K562 (cell line): ENCODE data around the gene RPLP2. TPM values are rescaled to one million over a fixed set of nuclear protein-coding genes. Genes with fewer than 3 reads are reported as not detected.
A peak's percentile ranks its signal among the peaks of the same experiment; 100 is the strongest.

Experiments
- ATAC-seq: fragments of 200-7000 bp; cut with Tn5 transposase; 3 replicates; pipeline ENCODE4 v1.9.1; 2020; ENCODE audit warnings: moderate library complexity
- BruUV-seq: library from RNA; stranded (reverse); fragments of 400-500 nt; replicated peaks from 2 replicates; lab custom pipeline; 2021; lab: Mats Ljungman, UMichigan
- CTCF ChIA-PET: fragments of 300-600 bp; formaldehyde crosslinking; extraction: SDS; loops from one replicate; lab custom pipeline; 2021; ENCODE audit warnings: low intra/inter-chr PET ratio; lab: Yijun Ruan, JAX
- POLR2A ChIA-PET: fragments of 300-600, 350-650 bp; sonication (Branson Sonifier 250); formaldehyde crosslinking; extraction: SDS; loops from one replicate; lab custom pipeline; 2021; ENCODE audit warnings: antibody characterized with exemption, inconsistent platforms; lab: Yijun Ruan, JAX
- DNase-seq, 4 experiments: peaks; one replicate each; pipeline versions ENCODE4 v3.0.0 to v3.0.0-alpha.2; 2011 to 2018; ENCODE audit warnings: low spot score in 3 of 4, mixed read lengths in 3 of 4; ENCODE audit errors: extremely low read depth in 1 of 4
- FAIRE-seq: peaks from 2 replicates; lab custom pipeline; 2011; peaks lifted over from hg19 to GRCh38; lab: Jason Lieb, UNC
- H2AFZ ChIP-seq: 2 replicates; pipeline ENCODE4 v1.6.0; 2011; ENCODE audit warnings: low read depth, low read length, control low read depth, inconsistent platforms
- H3K27ac ChIP-seq: fragments of 200-600 bp; 3 replicates; pipeline ENCODE4 v1.8.0; 2011; ENCODE audit warnings: low read depth, mild to moderate bottlenecking, control low read depth, inconsistent platforms, low read length, moderate library complexity, mixed read lengths; ENCODE audit errors: extremely low read depth
- H3K27me3 ChIP-seq, 2 experiments: fragments of 300-600 bp in 1 of 2; 2 replicates in 1 of 2; 3 replicates in 1 of 2; pipeline versions ENCODE4 v1.6.0 to v1.8.0; 2011; ENCODE audit warnings: inconsistent platforms in 2 of 2, low read length in 2 of 2, mild to moderate bottlenecking in 1 of 2, mixed read lengths in 1 of 2, moderate library complexity in 1 of 2; ENCODE audit not compliant: control insufficient read depth in 2 of 2, insufficient read depth in 2 of 2
- H3K36me3 ChIP-seq: fragments of 300-600 bp; 3 replicates; pipeline ENCODE4 v1.8.0; 2011; ENCODE audit warnings: mild to moderate bottlenecking, low read length, inconsistent platforms; ENCODE audit not compliant: control insufficient read depth, insufficient read depth
- H3K4me1 ChIP-seq, 2 experiments: fragments of 200-600 bp in 1 of 2; replicated peaks in 1 of 2; 2 replicates in 1 of 2; 3 replicates in 1 of 2; pipeline versions ENCODE4 v1.5.1 to v1.8.0; 2011; ENCODE audit warnings: inconsistent platforms in 2 of 2, low read length in 2 of 2, mild to moderate bottlenecking in 1 of 2, mixed read lengths in 1 of 2, moderate library complexity in 1 of 2; ENCODE audit not compliant: control insufficient read depth in 2 of 2, insufficient read depth in 2 of 2
- H3K4me2 ChIP-seq: 2 replicates; pipeline ENCODE4 v1.6.1; 2011; ENCODE audit warnings: low read length, control low read depth, inconsistent platforms, mixed read lengths; ENCODE audit not compliant: insufficient read depth
- H3K4me3 ChIP-seq: fragments of 200-600 bp; sonication (generic), shearing (Covaris generic); 2 replicates; pipeline ENCODE4 v1.5.1; 2016; ENCODE audit warnings: control low read depth, inconsistent platforms
- H3K79me2 ChIP-seq: fragments of 200-600 bp; 3 replicates; pipeline ENCODE4 v1.8.0; 2011; ENCODE audit warnings: low read length, inconsistent platforms; ENCODE audit not compliant: control insufficient read depth, insufficient read depth
- H3K9ac ChIP-seq, 2 experiments: 2 replicates each; pipeline versions ENCODE4 v1.6.0 to v1.6.1; 2011; ENCODE audit warnings: low read depth in 2 of 2, low read length in 2 of 2, control low read depth in 1 of 2, inconsistent platforms in 1 of 2, mild to moderate bottlenecking in 1 of 2, mixed read lengths in 1 of 2; ENCODE audit not compliant: insufficient read depth in 1 of 2
- H3K9me1 ChIP-seq: one replicate; pipeline ENCODE4 v1.6.0; 2011; ENCODE audit warnings: inconsistent platforms, mild to moderate bottlenecking, low read length, moderate library complexity; ENCODE audit not compliant: control insufficient read depth, insufficient read depth
- H3K9me3 ChIP-seq: replicated peaks from 2 replicates; pipeline ENCODE4 v1.5.1; 2011; ENCODE audit warnings: low read depth, low read length, inconsistent platforms; ENCODE audit not compliant: control insufficient read depth, insufficient read depth
- H4K20me1 ChIP-seq: replicated peaks from 2 replicates; pipeline ENCODE4 v1.6.1; 2011; ENCODE audit warnings: low read length, inconsistent platforms, mixed read lengths; ENCODE audit not compliant: control insufficient read depth, insufficient read depth
- ATF6 ChIP-seq: sonication (generic); formaldehyde crosslinking; IDR thresholded peaks from 2 replicates; pipeline ENCODE4 v1.4.0; 2020; ENCODE audit warnings: mild to moderate bottlenecking, missing genetic modification reagents
- ERF ChIP-seq: fragments of 450-650 bp; formaldehyde crosslinking; IDR thresholded peaks from 2 replicates; pipeline ENCODE4 v1.4.0; 2020; ENCODE audit warnings: mild to moderate bottlenecking, mixed read lengths
- POLR2AphosphoS2 ChIP-seq: IDR thresholded peaks from 2 replicates; pipeline ENCODE4 v1.6.1; 2012; ENCODE audit warnings: low read length, improper control_type of control experiment
- POLR2G ChIP-seq: fragments of 200-400 bp; formaldehyde crosslinking; IDR thresholded peaks from 2 replicates; pipeline ENCODE4 v1.6.1; 2017; ENCODE audit warnings: low read depth, mild to moderate bottlenecking, antibody characterized with exemption, low read length, moderate library complexity
- SAP30 ChIP-seq: fragments of 200-600 bp; sonication (generic); IDR thresholded peaks from 2 replicates; pipeline ENCODE4 v1.6.1; 2012; ENCODE audit warnings: borderline replicate concordance, low read depth, mild to moderate bottlenecking, moderate library complexity, low read length, control low read depth, inconsistent platforms; ENCODE audit not compliant: insufficient read depth, poor library complexity, severe bottlenecking
- SMARCE1 ChIP-seq: fragments of 450-650 bp; IDR thresholded peaks from 2 replicates; pipeline ENCODE4 v1.7.1; 2016; ENCODE audit warnings: mild to moderate bottlenecking
- TEAD4 ChIP-seq, 2 experiments: sonication (generic) in 1 of 2; formaldehyde crosslinking in 1 of 2; IDR thresholded peaks; 2 replicates each; pipeline versions ENCODE4 v1.6.1 to v1.8.0; 2012 to 2022; ENCODE audit warnings: borderline replicate concordance in 1 of 2, inconsistent platforms in 1 of 2, low read length in 1 of 2, mild to moderate bottlenecking in 1 of 2, missing genetic modification reagents in 1 of 2
- TFAP4 ChIP-seq: sonication (generic); formaldehyde crosslinking; IDR thresholded peaks from 2 replicates; pipeline ENCODE4 v1.8.0; 2022; ENCODE audit warnings: missing genetic modification reagents, mild to moderate bottlenecking, moderate library complexity, borderline replicate concordance
- WGBS: fragments of 100-300 bp; shearing (Covaris generic); methylation state at CpG from one replicate; pipeline ENCODE4 v1.1.6; 2016; ENCODE audit warnings: low coverage, mixed read lengths; ENCODE audit not compliant: insufficient coverage; ENCODE audit errors: missing lambda C conversion rate; 5-methylcytosine and 5-hydroxymethylcytosine counted together
- in situ Hi-C: fragments of 300-500 bp; cut with MboI; formaldehyde crosslinking; loops from 4 replicates; pipeline ENCODE4 v1.15.0; 2018; ENCODE audit warnings: inconsistent platforms, mixed read lengths
- intact Hi-C: fragments of 100-400 bp; cut with micrococcal nuclease; formaldehyde crosslinking; loops from 2 replicates; pipeline ENCODE4 v1.14.2; 2022
- polyA plus RNA-seq, 8 experiments: library from polyadenylated mRNA; depleted of rRNA in 4 of 8; stranded (reverse) in 5 of 8; unstranded in 3 of 8; fragments of >200 nt; fragmentation: Nextera tagmentation in 2 of 8; fragmentation: Illumina TruSeq in 1 of 8; extraction: Ambion mirVana in 2 of 8; extraction: Trizol in 1 of 8; gene quantifications; 2 replicates each; pipeline versions ENCODE4 v1.2.1 to v1.2.3, GENCODE V29; 2011 to 2014; ENCODE audit warnings: inconsistent platforms in 1 of 8, missing spikeins in 1 of 8
- total RNA-seq, 7 experiments: library from RNA; depleted of rRNA in 6 of 7; stranded (reverse); fragments of >200 nt in 6 of 7; fragmentation: Illumina TruSeq in 2 of 7; extraction: Trizol in 2 of 7; gene quantifications; 2 replicates each; pipeline versions ENCODE4 v1.2.1 to v1.2.3, GENCODE V29; 2011 to 2021; ENCODE audit warnings: low replicate concordance in 1 of 7

RPLP2 gene
- total and polyA plus RNA-seq, 9 of the 15 experiments (the other 6 are each of a cell fraction or from before 2014, with no cell fraction given): 528 to 3,807 (median 1,633) TPM

- in situ Hi-C loops (no loop called here), intact Hi-C loops (loop anchor here (2.0 kb wide), 1 partner anchor 28 kb away; the partner anchor contains the start of gene CD151)
- peak; percentile 56 for TF ChIP-seq SAP30
- TF ChIP-seq SMARCE1: no peak
- 0 out of 2 replicates have a peak, but pooled peaks have one; percentile 8 for TF ChIP-seq TEAD4 (IDR thresholded peaks at IDR 0.05; ENCODE audit: low read length)
- no peak for TF ChIP-seq TEAD4 (CRISPR knock-in tag; IDR thresholded peaks at IDR 0.05; ENCODE audit: borderline replicate concordance)
- peak; percentile 50; the same call in 1 of the 2 replicates for TF ChIP-seq POLR2G
- TF ChIP-seq TFAP4 (CRISPR knock-in tag): 0 out of 2 replicates have a peak, but pooled peaks have one; percentile 8
- TF ChIP-seq ERF (CRISPR knock-in tag): peak; percentile 16; the same call in 1 of the 2 replicates
- 0 out of 2 replicates have a peak, but pooled peaks have one; percentile 1 for TF ChIP-seq POLR2AphosphoS2
- TF ChIP-seq ATF6 (CRISPR knock-in tag): no peak
- Histone ChIP-seq H3K27ac (peak overlapping the region; percentile 94), H3K9me3 (no peaks in the 10 kb centered on the region), H4K20me1 (no peaks in the 10 kb centered on the region), H2AFZ (peak overlapping the region; percentile 57; the same call in 1 of the 2 replicates), H3K4me3 (peak overlapping the region; percentile 65), H3K4me2 (peak overlapping the region; percentile 85), H3K27me3 (no peaks in the 10 kb centered on the region), H3K9ac (peak overlapping the region; percentile 52 to 97), H3K4me1 (peaks cover 10 to 84% of the 10 kb centered on the region in 2 experiments; a peak in 4 of 5 replicates), H3K36me3 (peaks cover 35% of the 10 kb centered on the region; the same call in 1 of the 3 replicates), H3K79me2 (peaks cover 38% of the 10 kb centered on the region), H3K9me1 (no peaks in the 10 kb centered on the region)
- FAIRE-seq (no peak), DNase-seq (no peak), ATAC-seq (no peak)
- WGBS: 12% methylated on average over 15 of the region's 18 CpGs
- ChIA-PET POLR2A (interaction anchor here (1.0 to 1.9 kb wide), 3 partner anchors 10 to 18 kb away, joined by 3 to 4 read pairs (median 4); no protein-coding TSS in a partner anchor), CTCF (no interaction called here)
- no TSS peak for BruUV-seq
Measured at GRCh38 chr11:804599-804964, 5.2 kb upstream of the RPLP2 start.
